ENCODE measurements around the gene EHF. TPM values are rescaled to one million over a fixed set of nuclear protein-coding genes. Genes with fewer than 3 reads are reported as not detected.

The EHF gene
- total RNA-seq, 1 donor from 2014 or later: 121 TPM

- H3K27me3 ChIP-seq: no peaks in the 10 kb centered on the region
- intact Hi-C loops (cut with DNase I): no loop called here
- H3K36me3 ChIP-seq: no peaks in the 10 kb centered on the region
Measured at GRCh38 chr11:34613552-34614056, 7.3 kb upstream of the EHF start.

GRCh38 chr11:34614344-34615104, 6.4 kb upstream of the EHF start:
- TF ChIP-seq POLR2AphosphoS5 (IDR thresholded peaks at IDR 0.05; ENCODE audit: insufficient read depth in 1 of 2, low read depth in 1 of 2) (no peak), CTCF (IDR thresholded peaks at IDR 0.05) (no peak)
- H3K4me3 ChIP-seq: no peak overlapping the region
- no peaks in the 10 kb centered on the region for H3K27me3 ChIP-seq
- no peaks in the 10 kb centered on the region for H3K36me3 ChIP-seq
- peaks cover 10% of the 10 kb centered on the region for H3K4me1 ChIP-seq
- intact Hi-C loops (cut with DNase I): no loop called here
- no peaks in the 10 kb centered on the region for H3K9me3 ChIP-seq
- H3K27ac ChIP-seq: no peak overlapping the region
- peak in 1 of 2 donors; percentile 9 for DNase-seq (ENCODE audit: extremely low spot score in 2 of 2)

More at GRCh38 chr11:34613552-34614056, 7.3 kb upstream of the EHF start:
- Histone ChIP-seq H3K27ac (no peak overlapping the region), H3K4me3 (no peak overlapping the region), H3K9me3 (no peaks in the 10 kb centered on the region), H3K4me1 (peaks cover 10% of the 10 kb centered on the region)
- DNase-seq (ENCODE audit: extremely low spot score in 2 of 2): no peak
- TF ChIP-seq POLR2A (IDR thresholded peaks at IDR 0.05): no peak
- TF ChIP-seq POLR2AphosphoS5 (IDR thresholded peaks at IDR 0.05; ENCODE audit: insufficient read depth in 1 of 2, low read depth in 1 of 2): no peak
- no peak for TF ChIP-seq CTCF (IDR thresholded peaks at IDR 0.05)

GRCh38 chr11:34616086-34616485, 4.8 kb upstream of the EHF start:
- Histone ChIP-seq H3K4me3 (no peak overlapping the region), H3K9me3 (no peaks in the 10 kb centered on the region), H3K27ac (no peak overlapping the region), H3K4me1 (peaks cover 6% of the 10 kb centered on the region), H3K36me3 (no peaks in the 10 kb centered on the region), H3K27me3 (no peaks in the 10 kb centered on the region)
- no peak for DNase-seq (ENCODE audit: extremely low spot score in 2 of 2)
- intact Hi-C loops (cut with DNase I): no loop called here
- TF ChIP-seq CTCF (IDR thresholded peaks at IDR 0.05): no peak

- Histone ChIP-seq H3K27me3 (no peaks in the 10 kb centered on the region), H3K4me1 (peaks cover 6% of the 10 kb centered on the region), H3K4me3 (no peak overlapping the region), H3K36me3 (no peaks in the 10 kb centered on the region), H3K9me3 (no peaks in the 10 kb centered on the region), H3K27ac (no peak overlapping the region)
- DNase-seq (ENCODE audit: extremely low spot score in 2 of 2): no peak
- TF ChIP-seq POLR2A (IDR thresholded peaks at IDR 0.05) (no peak), CTCF (IDR thresholded peaks at IDR 0.05) (no peak), POLR2AphosphoS5 (IDR thresholded peaks at IDR 0.05; ENCODE audit: insufficient read depth in 1 of 2, low read depth in 1 of 2) (no peak)
- intact Hi-C loops (cut with DNase I): no loop called here
Measured at GRCh38 chr11:34616830-34617504, 3.9 kb upstream of the EHF start.

GRCh38 chr11:34618406-34618805, 2.5 kb upstream of the EHF start:
- intact Hi-C loops (cut with DNase I): no loop called here

More at GRCh38 chr11:34618406-34618805, 2.5 kb upstream of the EHF start:
- no peak for TF ChIP-seq CTCF (IDR thresholded peaks at IDR 0.05)
- TF ChIP-seq POLR2AphosphoS5 (IDR thresholded peaks at IDR 0.05; ENCODE audit: insufficient read depth in 1 of 2, low read depth in 1 of 2): no peak
- Histone ChIP-seq H3K27me3 (no peaks in the 10 kb centered on the region), H3K27ac (no peak overlapping the region), H3K4me1 (peaks cover under 1% of the 10 kb centered on the region), H3K9me3 (no peaks in the 10 kb centered on the region), H3K4me3 (no peak overlapping the region), H3K36me3 (no peaks in the 10 kb centered on the region)
- no peak for DNase-seq (ENCODE audit: extremely low spot score in 2 of 2)

All from vagina (tissue), 2 donors.